Liver (tissue), 2 donors: ENCODE data around the gene CENPA.
"Not testable (repeated sequence)": the region's sequence is repeated elsewhere in the genome, so short reads cannot be mapped to it uniquely, and the experiment has no call there.

Source experiments
- ATF3 ChIP-seq: IDR thresholded peaks from 2 replicates; pipeline ENCODE4 v1.6.1; 2016; ENCODE audit warnings: antibody characterized with exemption
- ZBTB33 ChIP-seq: IDR thresholded peaks from 2 replicates; pipeline ENCODE4 v1.6.1; 2016; ENCODE audit warnings: antibody characterized with exemption
- donor health status: healthy.

GRCh38 chr2:26749787-26750420 lies 36.0 kb upstream of the CENPA start:
- not testable (repeated sequence) for TF ChIP-seq ATF3, ZBTB33
